Astrocyte (in vitro differentiated cells and primary cell): ENCODE data around the gene SDE2. TPM values are rescaled to one million over a fixed set of nuclear protein-coding genes. Genes with fewer than 3 reads are reported as not detected.

ENCODE experiments used
- DNase-seq: peaks from one replicate; pipeline ENCODE4 v3.0.0-alpha.2; 2010; ENCODE audit warnings: low read depth
- FAIRE-seq: peaks from 2 replicates; lab custom pipeline; 2011; peaks lifted over from hg19 to GRCh38; lab: Jason Lieb, UNC
- H2AFZ ChIP-seq: 2 replicates; pipeline ENCODE4 v1.6.0; 2012; ENCODE audit warnings: low read depth, low read length, inconsistent platforms
- H3K27ac ChIP-seq: 2 replicates; pipeline ENCODE4 v1.5.1; 2011; ENCODE audit warnings: low read depth, low read length, inconsistent platforms
- H3K27me3 ChIP-seq: 2 replicates; pipeline ENCODE4 v1.6.0; 2011; ENCODE audit warnings: low read length, inconsistent platforms; ENCODE audit not compliant: insufficient read depth
- H3K36me3 ChIP-seq: 2 replicates; pipeline ENCODE4 v1.5.1; 2011; ENCODE audit warnings: low read length, inconsistent platforms; ENCODE audit not compliant: insufficient read depth
- H3K4me1 ChIP-seq: 2 replicates; pipeline ENCODE4 v1.5.1; 2011; ENCODE audit warnings: low read length, inconsistent platforms; ENCODE audit not compliant: insufficient read depth
- H3K4me2 ChIP-seq: 2 replicates; pipeline ENCODE4 v1.6.0; 2012; ENCODE audit warnings: low read length, inconsistent platforms
- H3K4me3 ChIP-seq: 2 replicates; pipeline ENCODE4 v1.5.1; 2011; ENCODE audit warnings: low read depth, mild to moderate bottlenecking, low read length, inconsistent platforms; ENCODE audit not compliant: insufficient read depth
- H3K79me2 ChIP-seq: 2 replicates; pipeline ENCODE4 v1.6.0; 2012; ENCODE audit warnings: mild to moderate bottlenecking, low read length, inconsistent platforms; ENCODE audit not compliant: insufficient read depth
- H3K9ac ChIP-seq: 2 replicates; pipeline ENCODE4 v1.6.0; 2012; ENCODE audit warnings: mild to moderate bottlenecking, low read length, inconsistent platforms
- H3K9me3 ChIP-seq: 2 replicates; pipeline ENCODE4 v1.5.1; 2012; ENCODE audit warnings: low read depth, mild to moderate bottlenecking, low read length, inconsistent platforms; ENCODE audit not compliant: insufficient read depth
- H4K20me1 ChIP-seq: 2 replicates; pipeline ENCODE4 v1.6.0; 2012; ENCODE audit warnings: low read length, inconsistent platforms; ENCODE audit not compliant: insufficient read depth
- H3K27ac Mint-ChIP-seq: one replicate; pipeline ENCODE4 v1.8.0; 2021; ENCODE audit warnings: mild to moderate bottlenecking, mixed read lengths; ENCODE audit not compliant: unreplicated experiment
- H3K27me3 Mint-ChIP-seq: one replicate; pipeline ENCODE4 v1.8.0; 2021; ENCODE audit warnings: low read depth, mixed read lengths; ENCODE audit not compliant: unreplicated experiment
- H3K36me3 Mint-ChIP-seq: one replicate; pipeline ENCODE4 v1.8.0; 2021; ENCODE audit warnings: low read depth, mixed read lengths; ENCODE audit not compliant: unreplicated experiment
- H3K4me1 Mint-ChIP-seq: one replicate; pipeline ENCODE4 v1.8.0; 2021; ENCODE audit warnings: low read depth, mixed read lengths; ENCODE audit not compliant: unreplicated experiment
- H3K4me3 Mint-ChIP-seq: one replicate; pipeline ENCODE4 v1.8.0; 2021; ENCODE audit warnings: mild to moderate bottlenecking, moderate library complexity, mixed read lengths; ENCODE audit not compliant: unreplicated experiment
- H3K9me3 Mint-ChIP-seq: one replicate; pipeline ENCODE4 v1.8.0; 2021; ENCODE audit warnings: mild to moderate bottlenecking, mixed read lengths; ENCODE audit not compliant: unreplicated experiment
- CTCF ChIP-seq: IDR thresholded peaks from 2 replicates; pipeline ENCODE4 v1.5.1; 2011; ENCODE audit warnings: low read depth, mild to moderate bottlenecking, inconsistent platforms, low read length, moderate library complexity; ENCODE audit not compliant: insufficient read depth
- EZH2 ChIP-seq: IDR thresholded peaks from 2 replicates; pipeline ENCODE4 v1.6.1; 2012; ENCODE audit warnings: mild to moderate bottlenecking, low read length, inconsistent platforms; ENCODE audit not compliant: insufficient read depth
- total RNA-seq: library from RNA; stranded (reverse); gene quantifications from 2 replicates; pipeline ENCODE4 v1.2.1, GENCODE V29; 2021

The SDE2 gene
- total RNA-seq, 1 donor from 2014 or later, result 25.3 TPM

DNA sequence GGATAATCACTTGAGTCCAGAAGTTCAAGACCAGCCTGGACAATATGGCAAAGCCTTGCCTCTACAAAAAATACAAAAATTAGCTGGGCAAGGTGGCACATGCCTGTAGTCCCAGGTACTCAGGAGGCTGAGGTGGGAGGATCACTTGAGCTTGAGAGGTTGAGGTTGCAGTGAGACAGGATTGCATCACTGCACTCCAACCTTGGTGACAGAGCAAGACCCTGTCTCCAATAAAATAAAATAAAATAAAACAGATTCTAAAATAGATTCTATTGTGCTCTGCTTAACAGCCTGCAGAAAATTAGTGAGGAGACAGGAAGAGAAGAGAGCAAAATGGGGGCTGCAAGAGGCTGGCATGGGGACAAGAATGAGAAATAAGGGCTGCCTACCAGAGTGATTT lies 7.5 kb upstream of the SDE2 start:
- H3K4me3 Mint-ChIP-seq, result no peak overlapping the region
- H3K27ac ChIP-seq, result no peak overlapping the region
- H3K4me1 Mint-ChIP-seq, result peaks cover 11% of the 10 kb centered on the region
- no peaks in the 10 kb centered on the region for H4K20me1 ChIP-seq
- FAIRE-seq (no peak), DNase-seq (no peak)
- H3K4me1 ChIP-seq, result no peaks in the 10 kb centered on the region
- no peaks in the 10 kb centered on the region for H3K9me3 ChIP-seq
- no peak overlapping the region for H3K4me3 ChIP-seq
- H3K36me3 ChIP-seq, result no peaks in the 10 kb centered on the region
- H2AFZ ChIP-seq, result no peak overlapping the region
- H3K9me3 Mint-ChIP-seq, result no peaks in the 10 kb centered on the region
- no peaks in the 10 kb centered on the region for H3K79me2 ChIP-seq
- peaks cover 4% of the 10 kb centered on the region for H3K27me3 Mint-ChIP-seq
- no peak for TF ChIP-seq CTCF
- no peak for TF ChIP-seq EZH2
- no peak overlapping the region for H3K4me2 ChIP-seq
- no peaks in the 10 kb centered on the region for H3K27me3 ChIP-seq
- no peak overlapping the region for H3K27ac Mint-ChIP-seq
- no peaks in the 10 kb centered on the region for H3K36me3 Mint-ChIP-seq
- no peak overlapping the region for H3K9ac ChIP-seq

GRCh38 chr1:226004396-226004795 lies 5.3 kb upstream of the SDE2 start:
- no peaks in the 10 kb centered on the region for H3K27me3 ChIP-seq
- no peak overlapping the region for H3K27ac ChIP-seq
- no peaks in the 10 kb centered on the region for H4K20me1 ChIP-seq
- no peak for TF ChIP-seq EZH2
- no peak for TF ChIP-seq CTCF
- no peak overlapping the region for H3K9ac ChIP-seq
- H3K36me3 Mint-ChIP-seq, result no peaks in the 10 kb centered on the region
- H3K27ac Mint-ChIP-seq, result no peak overlapping the region
- H3K9me3 ChIP-seq, result no peaks in the 10 kb centered on the region
- peaks cover 11% of the 10 kb centered on the region for H3K4me1 Mint-ChIP-seq
- no peak overlapping the region for H3K4me2 ChIP-seq
- no peaks in the 10 kb centered on the region for H3K79me2 ChIP-seq
- no peak overlapping the region for H3K4me3 Mint-ChIP-seq
- no peak overlapping the region for H3K4me3 ChIP-seq
- no peaks in the 10 kb centered on the region for H3K36me3 ChIP-seq
- peaks cover 6% of the 10 kb centered on the region for H3K4me1 ChIP-seq
- H2AFZ ChIP-seq, result no peak overlapping the region
- no peak for DNase-seq
- H3K27me3 Mint-ChIP-seq, result no peaks in the 10 kb centered on the region
- FAIRE-seq, result no peak
- no peaks in the 10 kb centered on the region for H3K9me3 Mint-ChIP-seq

- no peak overlapping the region for H3K4me3 Mint-ChIP-seq
These were observed 4.5 kb upstream of the SDE2 start for GRCh38 chr1:226003502-226004170.

More at GRCh38 chr1:226003502-226004170, 4.5 kb upstream of the SDE2 start:
- no peak for FAIRE-seq
- Histone ChIP-seq H3K4me2 (no peak overlapping the region), H3K27me3 (no peaks in the 10 kb centered on the region), H2AFZ (no peak overlapping the region), H3K9me3 (no peaks in the 10 kb centered on the region), H3K4me1 (peaks cover 6% of the 10 kb centered on the region), H3K4me3 (no peak overlapping the region), H3K9ac (no peak overlapping the region), H3K27ac (no peak overlapping the region), H3K79me2 (peaks cover 6% of the 10 kb centered on the region), H3K36me3 (no peaks in the 10 kb centered on the region), H4K20me1 (no peaks in the 10 kb centered on the region)
- peaks cover 3% of the 10 kb centered on the region for H3K36me3 Mint-ChIP-seq
- H3K27me3 Mint-ChIP-seq, result no peaks in the 10 kb centered on the region
- H3K27ac Mint-ChIP-seq, result no peak overlapping the region
- no peak for TF ChIP-seq CTCF
- TF ChIP-seq EZH2, result no peak
- no peak for DNase-seq
- no peaks in the 10 kb centered on the region for H3K9me3 Mint-ChIP-seq
- peaks cover 11% of the 10 kb centered on the region for H3K4me1 Mint-ChIP-seq
